ENCODE data around the gene ATP6V0D1. TPM values are rescaled to one million over a fixed set of nuclear protein-coding genes. Genes with fewer than 3 reads are reported as not detected.

Gene ATP6V0D1
- polyA plus RNA-seq, 3 donors, result 81.3 to 100 (median 90.2) TPM

DNA sequence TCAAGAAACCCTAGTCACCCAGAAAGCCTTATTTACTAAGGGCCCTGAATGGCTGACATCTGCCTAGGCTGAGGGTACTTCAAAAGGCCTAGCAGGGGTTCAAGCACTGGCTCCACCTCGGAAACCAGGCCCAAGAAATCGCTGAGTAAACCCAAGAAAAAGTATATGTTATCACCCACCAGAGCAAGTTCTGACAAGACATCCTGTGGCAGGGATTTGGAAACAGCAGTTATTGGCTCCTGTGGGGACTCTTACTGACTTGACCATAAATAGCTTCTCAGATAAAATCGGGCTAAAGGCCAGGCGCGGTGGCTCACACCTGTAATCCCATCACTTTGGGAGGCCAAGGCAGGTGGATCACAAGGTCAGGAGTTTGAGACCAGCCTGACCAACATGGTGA lies 12.2 kb downstream of the ATP6V0D1 start:
- no peak for DNase-seq

DNA sequence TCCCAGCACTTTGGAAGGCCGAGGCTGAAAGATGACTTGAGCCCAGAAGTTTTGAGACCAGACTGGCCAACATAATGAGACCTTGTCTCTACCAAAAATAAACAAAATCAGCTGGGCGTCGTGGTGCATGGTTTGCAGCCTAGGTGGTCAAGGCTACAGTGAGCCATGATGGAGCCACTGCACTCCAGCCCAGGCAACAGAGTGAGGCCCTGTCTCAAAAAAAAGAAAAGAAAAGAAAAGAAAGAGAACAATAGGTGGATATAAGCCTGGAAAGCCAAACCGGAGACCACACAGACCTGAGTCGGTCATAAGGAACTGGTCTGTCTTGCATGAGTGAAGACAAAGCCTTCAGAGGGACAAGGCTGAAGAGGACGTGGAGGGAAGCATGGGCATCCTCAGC lies 14.4 kb downstream of the ATP6V0D1 start:
- DNase-seq, result no peak

DNA sequence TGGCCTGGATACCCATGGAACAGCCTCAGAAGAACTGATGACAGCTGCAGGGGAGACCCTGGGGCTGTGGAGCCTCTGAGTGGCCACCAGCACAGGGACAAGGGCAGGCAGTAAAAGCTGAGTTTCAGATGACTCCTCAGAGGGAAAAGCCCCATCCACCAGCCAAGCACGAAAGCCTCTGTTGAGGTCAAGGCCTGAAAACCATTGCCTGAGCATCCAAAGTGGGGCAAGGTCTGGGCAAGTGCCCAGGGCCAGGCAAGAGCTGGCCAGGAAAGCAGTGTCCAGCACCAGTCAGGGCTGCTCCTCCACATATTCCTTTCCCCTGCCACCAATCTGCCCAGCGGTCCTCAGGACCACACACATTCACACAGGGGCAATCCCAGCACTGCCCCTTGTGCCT lies 16.4 kb downstream of the ATP6V0D1 start:
- no peak for DNase-seq

DNA sequence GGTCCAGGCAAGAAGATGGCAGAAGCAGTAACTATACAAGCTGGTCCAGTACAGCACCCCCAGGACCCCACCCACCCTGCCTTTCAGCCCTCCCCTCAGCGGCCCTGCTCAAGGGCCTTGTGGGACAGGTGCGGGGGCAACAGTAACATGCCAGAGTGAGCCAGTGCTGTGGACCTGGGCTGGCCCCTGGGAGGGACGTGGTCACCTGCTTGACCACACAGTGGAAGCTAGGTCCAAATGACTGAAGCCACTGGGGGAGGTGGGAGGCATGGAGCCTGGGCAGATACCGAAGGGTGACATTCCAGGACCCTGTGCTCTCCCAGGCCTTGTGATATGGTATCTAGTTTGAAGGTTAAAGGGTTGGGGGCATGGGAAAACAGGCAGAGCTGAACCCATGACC lies 17.3 kb downstream of the ATP6V0D1 start:
- DNase-seq, result no peak

DNA sequence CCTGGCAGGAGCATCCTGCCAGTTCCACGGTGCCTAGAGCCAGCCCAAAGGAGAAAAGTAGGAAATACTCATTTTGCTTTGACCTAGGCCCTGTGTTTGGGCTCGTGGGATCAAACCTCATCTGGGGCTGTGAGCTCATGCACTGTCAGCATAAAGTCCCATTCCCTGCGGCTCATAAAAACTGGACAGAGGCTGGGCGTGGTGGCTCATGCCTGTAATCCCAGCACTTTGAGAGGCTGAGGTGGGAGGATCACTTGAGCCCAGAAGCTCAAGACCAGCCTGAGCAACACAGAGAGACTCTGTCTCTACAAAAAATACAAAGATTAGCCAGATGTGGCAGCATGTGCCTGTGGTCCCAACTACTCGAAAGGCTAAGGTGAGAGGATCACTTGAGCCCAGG lies 17.9 kb downstream of the ATP6V0D1 start:
- DNase-seq, result no peak

DNA sequence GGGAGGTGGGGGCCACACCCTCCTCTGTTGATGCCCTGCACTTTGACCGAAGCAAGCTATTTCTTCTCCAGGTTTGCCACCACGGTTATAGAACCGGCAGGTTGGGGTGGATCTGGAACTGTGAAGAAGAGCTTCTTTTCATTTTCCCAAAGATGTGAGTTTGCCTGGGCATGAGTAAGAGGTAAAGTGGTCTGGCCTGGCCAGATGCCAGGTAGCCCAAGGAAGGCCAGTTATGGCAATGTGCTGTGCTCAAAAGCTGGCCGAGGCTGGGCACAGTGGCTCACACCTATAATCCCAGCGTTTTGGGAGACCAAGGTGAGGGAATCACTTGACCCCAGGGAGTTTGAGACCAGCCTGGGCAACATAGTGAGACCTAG lies 18.7 kb downstream of the ATP6V0D1 start:
- no peak for DNase-seq

DNA sequence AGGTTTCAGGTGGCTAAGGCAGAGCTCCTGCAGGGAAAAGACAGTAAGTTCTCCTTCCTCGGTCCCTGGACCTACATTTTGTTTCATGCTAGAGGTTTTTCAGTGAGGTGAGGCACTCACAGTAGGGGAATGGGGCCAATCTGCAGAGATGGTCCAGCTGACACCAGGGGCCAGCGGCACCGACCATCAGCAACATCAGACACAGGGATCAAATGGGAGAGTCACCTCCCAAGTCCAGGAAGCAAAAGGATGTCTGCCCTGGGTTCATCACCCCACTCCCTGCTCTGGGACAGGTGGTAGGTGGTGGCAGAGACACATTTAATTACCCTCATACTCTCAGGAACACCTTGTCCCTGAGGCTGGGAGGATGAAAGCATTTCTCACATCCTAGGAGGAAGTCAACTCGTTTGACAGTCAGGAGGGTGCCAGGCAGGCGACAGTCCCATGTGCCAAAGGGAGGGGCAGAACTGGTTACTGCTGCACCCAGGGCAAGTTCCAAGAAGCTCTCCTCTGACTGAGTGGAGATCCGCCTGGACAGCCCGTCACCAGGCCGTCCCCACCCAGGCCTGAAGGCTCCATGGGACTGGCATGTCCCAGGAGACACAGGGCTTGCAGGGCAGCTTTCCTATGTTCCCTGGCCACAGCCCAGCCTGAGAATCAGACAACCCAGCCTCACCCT lies 19.2 kb downstream of the ATP6V0D1 start:
- DNase-seq, result no peak

DNA sequence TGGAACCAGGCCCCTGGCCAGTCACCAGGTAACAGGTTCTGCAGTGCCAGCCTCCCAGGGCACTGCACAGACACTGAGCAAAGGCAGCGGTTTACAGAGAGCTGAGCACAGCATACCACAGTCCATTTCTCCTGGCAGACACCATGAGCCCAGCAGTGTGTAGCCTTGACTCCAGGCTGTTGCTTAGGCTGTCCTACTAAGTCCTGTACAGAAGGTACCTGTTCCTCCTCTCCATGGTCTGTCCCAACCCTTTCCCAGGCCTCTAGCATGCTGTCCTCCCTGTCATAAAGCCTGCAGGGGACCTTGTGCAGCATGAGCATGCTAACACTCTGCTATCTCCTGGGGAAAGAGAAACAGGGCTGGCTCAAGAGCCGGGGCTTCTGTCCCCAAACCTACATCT lies 20.0 kb downstream of the ATP6V0D1 start:
- no peak for DNase-seq

DNA sequence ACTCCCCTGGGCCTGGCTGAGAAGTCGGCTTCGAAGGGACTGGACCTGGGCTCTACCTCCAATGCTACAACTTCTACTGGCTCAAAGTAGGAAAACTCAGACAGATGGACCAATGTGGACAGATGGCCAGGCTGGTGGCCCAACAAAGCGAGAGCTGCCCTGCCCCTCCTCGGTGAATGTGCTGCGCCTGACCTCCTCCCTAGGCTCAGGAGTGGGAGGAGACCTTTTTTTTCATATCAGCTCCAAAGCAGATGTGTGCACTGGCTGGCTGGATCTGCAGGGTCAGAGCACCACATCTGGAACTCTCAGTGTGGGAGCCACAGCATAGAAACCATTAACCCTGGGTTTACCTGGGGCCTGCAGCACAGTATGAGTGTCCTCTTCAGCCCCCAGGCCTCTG lies 20.8 kb downstream of the ATP6V0D1 start:
- no peak for DNase-seq

DNA sequence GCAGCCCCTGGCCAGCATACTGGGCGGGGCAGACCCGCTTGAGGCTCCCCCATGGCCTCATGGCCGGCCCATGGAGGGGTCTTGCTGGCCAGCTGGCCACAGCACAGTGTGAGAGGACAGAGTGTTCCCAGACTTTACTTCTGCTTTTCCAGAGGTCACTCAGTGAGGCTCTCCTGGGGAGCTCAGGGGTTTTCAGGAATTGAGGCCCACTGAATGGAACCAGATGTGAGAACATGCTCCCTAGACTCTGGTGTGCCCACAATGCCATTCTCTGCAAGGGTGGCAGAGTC lies 21.2 kb downstream of the ATP6V0D1 start:
- DNase-seq, result no peak

DNA sequence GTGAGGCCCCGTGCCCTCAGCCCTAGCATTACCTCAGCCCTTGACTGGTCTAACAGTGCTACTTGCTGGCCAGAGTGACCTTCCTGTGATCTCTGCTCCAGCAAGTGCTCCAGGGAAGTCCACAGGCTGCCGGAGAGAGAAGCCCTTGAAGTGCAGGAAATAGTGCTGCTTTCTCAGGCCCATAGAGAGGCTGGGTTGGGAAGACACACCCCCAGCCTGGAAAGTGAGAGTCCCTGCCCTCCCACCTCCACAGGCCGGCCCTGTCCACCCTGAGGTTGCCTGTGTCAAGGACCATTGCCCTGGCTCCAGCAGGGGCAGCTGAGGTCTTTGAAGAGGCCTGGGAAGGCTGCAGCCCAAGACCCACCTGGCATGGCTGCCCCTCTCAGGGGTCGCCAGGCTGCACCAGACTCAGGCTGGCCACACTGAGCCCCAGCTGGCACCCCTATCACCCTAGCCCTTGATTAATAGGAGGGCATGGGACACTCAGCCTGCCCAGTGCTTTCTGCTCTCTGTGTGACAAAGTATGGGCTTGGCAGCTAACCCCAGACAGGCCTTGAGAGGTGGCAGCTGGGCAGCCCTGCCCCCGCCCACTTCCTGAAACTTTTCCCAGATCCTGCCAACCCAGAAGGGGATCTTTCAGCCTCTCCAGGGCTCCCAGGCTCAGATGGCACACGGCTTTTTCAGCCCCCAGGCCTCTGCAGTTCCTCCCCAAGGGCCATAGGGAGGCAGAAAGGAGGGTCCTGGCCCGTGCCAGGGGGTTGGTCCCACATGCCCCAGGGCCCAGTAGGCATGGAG lies 21.7 kb downstream of the ATP6V0D1 start:
- no peak for DNase-seq

DNA sequence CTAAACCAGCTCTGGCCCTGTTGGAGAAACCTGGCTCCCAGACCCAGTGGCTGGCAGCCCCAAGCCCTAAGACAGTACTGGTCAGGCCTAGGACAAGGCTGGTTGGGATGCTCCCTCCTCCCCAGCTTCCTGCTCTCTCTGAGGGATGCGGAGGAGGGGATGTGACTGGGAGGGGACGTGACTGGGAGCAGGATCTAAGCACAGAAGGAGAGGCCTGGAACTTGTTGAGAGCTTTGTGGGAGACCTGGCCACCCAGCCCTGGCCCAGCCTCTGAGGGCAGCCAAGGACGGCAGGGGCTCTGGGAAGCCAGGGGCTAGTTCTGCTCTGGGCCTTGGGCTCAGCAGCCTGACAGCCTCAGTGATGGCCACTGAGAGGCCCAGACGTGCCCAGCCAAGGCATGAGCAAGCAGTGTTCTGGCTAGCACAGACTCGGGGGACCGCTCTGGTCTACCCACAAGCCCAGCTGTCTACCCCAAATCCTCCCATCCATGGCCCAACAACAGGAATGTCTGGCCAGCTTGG lies 22.8 kb downstream of the ATP6V0D1 start:
- DNase-seq, result no peak

DNA sequence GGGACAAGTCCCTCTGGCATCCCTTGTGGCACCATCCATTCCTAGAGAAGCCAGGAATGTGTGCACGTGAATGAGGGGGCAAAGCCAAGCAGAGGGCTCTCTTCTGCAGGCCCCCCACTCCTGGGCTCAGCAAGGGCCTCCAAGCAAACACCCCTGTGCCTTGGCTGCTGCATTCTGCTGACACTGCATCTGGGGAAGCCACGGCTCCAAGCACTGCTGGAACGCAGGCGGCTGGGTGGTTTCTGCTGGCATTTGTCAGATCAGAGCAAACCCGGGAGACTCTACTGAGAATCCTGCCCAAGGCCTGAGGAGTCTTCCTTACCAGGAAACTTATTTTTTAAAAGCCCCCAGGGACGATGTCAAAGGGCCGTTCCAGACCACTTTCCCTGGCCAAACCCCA lies 23.3 kb downstream of the ATP6V0D1 start:
- DNase-seq, result no peak

DNA sequence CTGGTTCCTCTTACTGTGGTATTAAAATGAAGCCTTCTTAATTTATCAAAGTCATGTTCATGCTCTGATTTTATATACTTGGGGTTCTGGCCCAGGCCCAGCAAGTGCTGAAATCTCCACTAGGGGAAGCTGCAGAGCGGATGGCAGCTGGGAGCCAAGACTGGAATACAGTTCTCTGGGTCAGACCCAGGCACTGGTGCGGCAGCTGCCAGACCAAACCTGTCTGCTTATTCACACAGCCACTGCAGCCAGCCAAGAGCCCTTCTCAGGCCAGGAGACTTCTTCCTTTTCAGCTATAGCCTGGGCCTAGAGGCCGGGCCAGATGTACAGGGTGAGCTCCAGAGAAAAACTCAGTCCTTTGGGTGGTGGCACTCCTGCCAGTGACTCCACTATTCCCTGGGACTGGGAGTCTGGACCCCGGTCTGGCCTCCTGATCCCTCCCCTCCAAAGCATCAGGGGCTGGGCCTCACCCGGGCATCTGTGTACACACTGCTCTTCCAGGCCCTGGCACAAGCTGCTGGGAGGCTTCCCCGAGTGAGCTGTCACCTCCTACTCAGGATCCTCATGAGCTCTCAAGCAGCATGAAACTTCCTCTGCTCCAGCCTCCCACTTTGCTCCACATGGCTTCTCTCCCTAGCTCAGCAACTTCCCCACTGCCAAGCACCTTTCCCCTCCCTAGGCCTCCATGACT lies 24.4 kb downstream of the ATP6V0D1 start:
- no peak for DNase-seq

DNA sequence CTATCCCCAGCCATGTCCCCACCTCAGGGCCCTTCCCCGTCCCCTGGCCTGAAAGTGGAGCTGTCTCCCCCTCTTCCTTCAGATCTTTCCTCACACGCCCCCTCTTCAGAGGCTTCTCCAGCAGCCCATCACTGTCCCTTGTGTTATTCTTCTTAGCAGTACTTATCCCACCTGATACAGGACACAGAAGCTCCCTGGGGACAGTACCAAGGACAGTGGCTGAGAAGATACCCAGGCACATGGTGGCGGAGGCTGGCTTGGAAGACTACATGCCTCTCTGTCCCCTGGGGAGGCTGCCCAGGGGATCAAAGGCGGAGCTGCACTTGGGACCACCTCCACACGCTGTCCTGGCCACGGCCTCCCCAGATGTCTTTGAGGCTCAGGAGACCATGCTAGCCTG lies 26.1 kb downstream of the ATP6V0D1 start:
- DNase-seq, result no peak

DNA sequence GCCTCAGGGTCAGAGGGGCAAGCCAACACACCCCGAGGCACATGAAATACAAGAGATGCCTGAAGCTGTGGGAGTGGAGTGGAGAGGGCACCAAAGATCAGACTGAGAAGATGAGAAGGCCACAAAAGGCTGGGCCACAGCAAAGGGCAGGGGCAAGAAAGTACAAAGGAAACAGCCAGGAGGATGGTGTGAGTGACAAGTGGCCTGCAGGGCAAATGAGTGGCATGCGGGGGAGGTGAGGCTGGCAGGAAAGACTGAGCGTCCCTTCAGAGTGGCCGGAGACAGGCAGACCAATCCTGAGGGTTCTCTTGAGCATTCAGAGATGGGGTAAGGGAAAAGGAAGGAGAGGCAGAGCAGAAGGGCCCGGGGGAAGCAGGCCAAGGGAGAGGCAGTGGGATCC lies 26.9 kb downstream of the ATP6V0D1 start:
- no peak for DNase-seq

DNA sequence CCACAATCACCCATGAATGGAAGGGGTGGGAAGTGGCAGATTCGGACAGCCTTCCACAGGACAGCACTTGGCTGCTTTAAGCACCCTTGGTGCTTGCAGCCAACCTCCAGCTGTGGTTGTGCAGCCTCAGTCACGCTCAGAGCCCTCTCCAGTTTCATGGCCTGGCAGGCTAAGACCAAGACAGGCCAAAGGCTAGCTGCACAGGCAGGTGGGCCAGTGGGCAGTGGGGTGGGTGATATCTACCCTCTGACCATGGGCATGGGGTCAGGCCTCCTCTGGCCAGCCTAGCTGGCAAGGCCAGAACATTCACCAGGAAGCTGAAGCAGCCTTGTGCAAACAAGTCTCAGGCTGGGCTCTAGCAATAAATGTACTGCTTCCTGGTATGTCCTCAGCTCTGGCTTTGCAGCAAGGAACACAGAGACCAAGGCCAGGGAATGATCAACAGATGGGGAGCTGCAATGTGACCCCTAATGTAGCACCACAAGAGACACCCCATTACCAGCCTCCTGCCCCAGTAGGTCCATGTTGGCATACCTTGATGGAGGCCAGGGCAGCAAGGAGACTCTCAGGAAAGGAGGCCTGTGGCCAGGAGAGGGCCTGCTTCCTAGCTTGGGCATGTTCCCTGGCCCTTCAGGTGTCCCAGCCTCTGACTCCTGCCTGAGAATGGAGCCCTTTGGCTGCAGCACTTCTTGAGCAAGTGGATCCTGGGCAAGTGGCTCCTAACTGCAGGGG lies 29.1 kb downstream of the ATP6V0D1 start:
- DNase-seq, result no peak

DNA sequence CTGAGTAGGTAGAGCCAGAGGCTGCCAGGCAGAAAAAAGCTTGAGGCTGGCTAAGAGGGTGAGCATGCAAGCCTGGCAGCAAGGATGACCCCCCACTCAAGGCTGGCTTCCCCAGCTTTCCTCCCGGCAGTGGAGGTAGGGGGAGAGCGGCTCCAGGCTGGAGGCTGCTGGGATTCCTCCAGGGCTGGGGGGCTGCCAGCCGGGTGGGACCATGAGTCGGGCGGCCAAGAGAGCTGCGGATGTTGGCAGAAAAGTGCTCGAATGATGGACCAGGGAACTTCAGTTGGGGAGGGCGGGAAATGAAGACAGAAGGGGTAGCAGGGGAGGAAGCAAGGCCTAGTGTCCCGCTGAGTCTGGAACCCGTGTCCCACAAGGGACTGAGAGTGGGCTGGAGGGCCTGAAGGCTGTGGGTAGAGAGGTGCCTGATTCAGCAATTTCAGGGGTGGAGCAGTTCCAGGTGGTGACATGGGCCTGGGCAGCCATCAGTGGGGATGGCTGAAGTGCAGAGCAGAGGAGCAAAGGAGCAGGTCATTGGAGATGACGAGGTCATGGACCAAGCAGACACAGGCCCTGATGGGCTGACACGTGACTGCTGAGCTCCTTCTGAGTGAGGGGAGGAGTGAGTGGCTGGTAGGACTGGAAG lies 29.8 kb downstream of the ATP6V0D1 start:
- DNase-seq, result no peak

DNA sequence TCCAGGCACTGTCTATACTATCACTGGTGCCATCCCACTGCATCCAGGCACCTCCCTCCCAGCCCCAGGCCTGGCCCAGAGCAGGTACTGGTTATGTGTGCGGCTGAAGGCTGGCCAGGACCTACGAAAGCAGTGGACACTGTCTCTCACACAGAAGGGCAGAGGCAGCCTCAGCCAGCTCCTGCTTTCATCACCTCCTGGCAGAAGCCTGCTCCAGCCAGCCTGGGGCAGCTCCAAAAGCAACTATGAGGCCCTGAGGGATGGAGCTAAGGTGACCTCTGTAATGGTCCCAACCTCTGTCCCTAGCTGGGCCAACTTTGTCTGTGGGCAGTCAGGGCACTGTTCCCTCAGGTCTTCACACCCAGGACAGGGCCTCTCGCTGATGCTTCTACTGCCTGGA lies 31.2 kb downstream of the ATP6V0D1 start:
- DNase-seq, result no peak

DNA sequence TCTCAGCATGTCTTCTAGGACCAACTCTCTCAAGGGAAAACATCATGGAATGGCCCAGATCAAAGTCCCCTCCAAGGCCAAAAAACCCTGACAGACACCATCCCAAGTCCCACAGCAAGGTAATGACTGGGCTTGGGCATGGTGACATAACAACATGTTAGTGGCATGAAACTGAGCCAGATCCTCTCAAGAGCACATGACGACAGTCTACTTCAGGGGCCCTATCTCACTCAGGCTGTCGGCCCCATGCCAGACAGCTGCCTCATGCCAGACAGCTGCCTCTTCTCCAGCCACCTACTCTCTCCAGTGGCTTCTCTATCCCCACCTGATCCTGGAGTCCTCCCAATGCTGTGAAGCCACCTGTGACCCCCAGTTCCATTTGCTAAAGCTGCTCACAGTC lies 31.6 kb downstream of the ATP6V0D1 start:
- DNase-seq, result no peak

DNA sequence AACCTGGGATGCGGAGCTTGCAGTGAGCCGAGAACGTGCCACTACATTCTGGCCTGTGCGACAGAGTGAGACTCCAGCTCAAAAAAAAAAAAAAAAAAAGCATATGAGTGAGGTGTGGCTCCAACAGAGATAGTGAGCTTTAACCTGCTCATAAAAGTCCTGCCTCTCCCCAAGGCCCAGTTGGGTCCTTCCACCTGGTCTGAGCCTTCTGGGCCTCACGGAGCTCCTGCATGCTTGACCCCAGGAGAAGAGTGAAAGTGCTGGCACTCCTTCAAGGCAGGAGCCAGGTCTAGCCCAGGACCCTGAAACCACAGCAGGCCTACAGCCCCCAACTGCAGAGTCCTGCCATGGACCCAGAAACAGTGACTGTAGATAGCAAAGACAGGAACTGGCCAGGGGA lies 32.4 kb downstream of the ATP6V0D1 start:
- DNase-seq, result no peak

DNA sequence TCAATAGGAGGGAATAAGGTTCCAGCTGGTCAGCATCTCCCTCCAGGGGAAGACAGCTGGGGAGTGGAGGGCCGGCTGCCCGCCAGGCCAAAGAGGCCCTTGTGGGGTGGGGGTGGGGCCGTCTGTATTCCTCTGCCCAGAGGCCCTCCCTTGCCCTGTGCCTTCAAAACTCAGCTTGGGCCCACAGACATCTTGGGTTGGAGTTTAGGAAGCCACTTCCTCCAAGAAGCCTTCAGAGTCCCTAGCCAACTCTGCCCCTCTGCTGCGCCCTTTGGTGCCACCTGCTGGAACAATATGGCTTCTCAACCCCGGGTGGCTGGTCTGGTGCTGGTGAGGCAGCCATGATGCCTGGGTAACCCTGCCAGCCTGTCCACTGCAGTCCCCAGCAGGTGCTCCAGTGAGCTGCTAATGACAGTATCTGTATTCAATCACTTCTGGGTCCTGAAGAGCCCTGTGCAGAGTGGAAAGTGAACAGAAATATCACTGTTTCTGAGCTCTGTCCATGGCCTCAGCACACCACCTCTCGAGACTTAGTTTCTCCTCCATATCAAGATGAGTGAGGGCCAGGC lies 33.4 kb downstream of the ATP6V0D1 start:
- DNase-seq, result no peak
